ENCODE results near the gene DGCR2.

DNA sequence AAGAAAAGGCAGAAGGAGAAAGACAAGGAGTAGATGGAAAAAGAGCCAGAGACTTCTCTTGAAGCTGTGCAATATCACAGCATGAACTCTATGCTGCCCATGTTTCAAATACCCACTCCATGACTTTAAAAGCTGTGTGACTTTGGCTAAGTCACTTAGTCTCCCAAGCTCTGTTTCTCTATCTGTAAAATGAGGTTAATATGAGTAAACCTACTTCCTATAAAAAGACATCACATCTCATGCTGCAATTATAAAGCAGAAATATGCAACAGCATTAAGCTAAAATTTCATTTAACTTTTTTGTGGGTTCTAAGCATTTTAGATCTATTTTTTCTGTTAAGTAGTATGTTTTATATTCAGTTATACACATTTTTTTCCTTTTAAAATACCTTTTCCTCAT lies 11.6 kb downstream of the DGCR2 start:
- TF ChIP-seq, protein P1, sequence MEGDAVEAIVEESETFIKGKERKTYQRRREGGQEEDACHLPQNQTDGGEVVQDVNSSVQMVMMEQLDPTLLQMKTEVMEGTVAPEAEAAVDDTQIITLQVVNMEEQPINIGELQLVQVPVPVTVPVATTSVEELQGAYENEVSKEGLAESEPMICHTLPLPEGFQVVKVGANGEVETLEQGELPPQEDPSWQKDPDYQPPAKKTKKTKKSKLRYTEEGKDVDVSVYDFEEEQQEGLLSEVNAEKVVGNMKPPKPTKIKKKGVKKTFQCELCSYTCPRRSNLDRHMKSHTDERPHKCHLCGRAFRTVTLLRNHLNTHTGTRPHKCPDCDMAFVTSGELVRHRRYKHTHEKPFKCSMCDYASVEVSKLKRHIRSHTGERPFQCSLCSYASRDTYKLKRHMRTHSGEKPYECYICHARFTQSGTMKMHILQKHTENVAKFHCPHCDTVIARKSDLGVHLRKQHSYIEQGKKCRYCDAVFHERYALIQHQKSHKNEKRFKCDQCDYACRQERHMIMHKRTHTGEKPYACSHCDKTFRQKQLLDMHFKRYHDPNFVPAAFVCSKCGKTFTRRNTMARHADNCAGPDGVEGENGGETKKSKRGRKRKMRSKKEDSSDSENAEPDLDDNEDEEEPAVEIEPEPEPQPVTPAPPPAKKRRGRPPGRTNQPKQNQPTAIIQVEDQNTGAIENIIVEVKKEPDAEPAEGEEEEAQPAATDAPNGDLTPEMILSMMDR (IDR thresholded peaks at IDR 0.05): no peak
- no peak for TF ChIP-seq POLR2A (IDR thresholded peaks at IDR 0.05)

All from body of pancreas (tissue), 4 donors.